HTERT RPE-1 (cell line): ENCODE data around the gene OBI1.

Experiments
- in situ Hi-C: fragments of 300-500 bp; cut with MboI; formaldehyde crosslinking; loops from 4 replicates; pipeline ENCODE4 v1.14.3; 2020; ENCODE audit warnings: low sequenced_read_pairs

OBI1 gene

DNA sequence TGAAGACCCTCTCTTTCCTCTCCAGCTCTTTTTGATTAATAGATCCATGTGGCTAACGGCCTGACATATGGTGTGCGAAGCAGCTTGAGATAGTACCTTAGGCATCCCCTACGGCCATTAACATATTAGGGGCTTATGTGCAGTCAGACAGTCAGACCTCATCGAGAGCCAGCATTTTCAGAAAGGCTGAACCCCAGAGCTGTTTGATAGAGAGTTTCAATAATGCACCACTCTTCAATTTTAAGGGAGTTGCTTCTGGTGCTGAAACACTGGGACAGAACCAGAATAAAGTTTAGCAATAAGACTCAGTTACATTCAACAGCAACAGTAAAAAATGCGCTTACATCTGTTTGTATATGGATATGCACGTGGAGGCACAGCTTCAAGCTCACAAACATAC is 66.4 kb downstream of the OBI1 start:
- in situ Hi-C loops = no loop called here

DNA sequence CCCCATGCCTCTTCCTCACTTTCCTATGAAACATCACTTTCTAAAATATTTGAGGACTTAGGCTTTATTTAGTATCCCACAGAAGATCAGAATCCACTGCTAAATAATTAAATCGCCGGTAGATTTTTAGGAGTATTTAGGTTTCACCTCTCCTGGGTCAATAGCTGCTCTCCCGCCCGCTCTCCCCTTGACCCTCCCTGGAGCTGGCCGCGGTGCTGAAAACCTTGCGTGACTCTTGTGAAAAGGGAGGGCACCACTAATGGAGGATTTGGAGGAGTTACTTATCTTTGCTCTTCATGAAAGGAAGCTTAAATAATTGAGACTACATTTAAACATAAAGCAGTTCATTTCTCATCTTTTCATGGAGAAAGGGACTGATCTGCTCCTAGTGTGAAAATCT is 69.7 kb downstream of the OBI1 start:
- in situ Hi-C loops = no loop called here

DNA sequence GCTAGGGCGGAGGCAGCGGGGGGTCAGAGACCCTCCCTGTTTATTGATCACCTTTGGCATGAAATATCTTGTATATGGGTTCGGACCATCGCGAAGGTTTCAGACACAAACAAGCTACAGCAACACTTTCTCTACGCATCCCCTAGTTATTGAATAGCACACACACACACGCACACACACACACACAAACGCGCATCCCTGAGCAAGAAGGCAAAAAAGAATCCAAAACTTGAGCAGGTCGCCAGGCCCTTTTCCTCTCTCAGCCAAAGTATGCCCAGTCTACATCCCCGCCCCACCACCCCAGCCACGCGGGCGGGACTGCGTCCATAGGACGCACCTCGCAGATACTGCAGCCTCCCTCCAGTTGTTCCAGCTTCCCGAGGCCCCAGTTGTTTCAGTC is 71.6 kb downstream of the OBI1 start:
- in situ Hi-C loops = no loop called here

DNA sequence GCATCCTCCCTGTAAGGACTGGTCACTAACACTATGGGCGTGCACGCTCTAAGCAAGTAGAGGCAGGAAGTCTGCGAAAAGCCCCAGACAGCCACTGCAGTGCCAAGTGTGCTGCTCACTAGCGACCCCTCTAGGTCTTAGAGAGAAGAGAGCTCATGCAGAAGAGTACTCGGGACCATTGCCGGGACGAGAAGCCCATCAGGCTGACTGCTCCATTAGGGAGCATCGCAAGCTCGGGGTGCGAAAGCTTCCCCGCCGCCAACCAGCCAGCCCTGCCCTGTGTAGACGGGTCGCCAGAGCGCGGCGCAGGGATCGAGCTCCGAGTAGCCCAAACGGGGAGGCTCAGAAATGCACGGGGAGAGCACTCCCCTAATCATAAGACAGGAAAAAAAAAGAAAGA is 72.2 kb downstream of the OBI1 start:
- in situ Hi-C loops = no loop called here

DNA sequence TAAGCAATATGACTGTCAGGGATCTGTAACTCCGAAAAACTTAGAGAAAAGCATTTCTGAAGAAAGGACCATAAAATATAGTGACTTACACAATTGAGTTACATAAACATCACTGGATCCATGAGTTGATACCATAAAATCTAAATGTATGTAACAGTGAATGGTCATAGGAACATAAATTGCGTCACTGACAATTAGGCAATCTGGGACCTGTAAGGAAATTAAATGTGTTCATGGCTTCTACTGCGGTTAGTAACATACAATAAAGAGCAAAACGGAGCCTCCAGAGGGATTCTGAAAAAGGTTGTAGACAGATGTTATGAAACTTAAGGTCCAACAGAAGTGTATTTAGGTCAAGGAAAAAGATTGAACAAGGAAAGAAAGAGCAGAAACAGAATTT is 82.7 kb downstream of the OBI1 start:
- in situ Hi-C loops = no loop called here

DNA sequence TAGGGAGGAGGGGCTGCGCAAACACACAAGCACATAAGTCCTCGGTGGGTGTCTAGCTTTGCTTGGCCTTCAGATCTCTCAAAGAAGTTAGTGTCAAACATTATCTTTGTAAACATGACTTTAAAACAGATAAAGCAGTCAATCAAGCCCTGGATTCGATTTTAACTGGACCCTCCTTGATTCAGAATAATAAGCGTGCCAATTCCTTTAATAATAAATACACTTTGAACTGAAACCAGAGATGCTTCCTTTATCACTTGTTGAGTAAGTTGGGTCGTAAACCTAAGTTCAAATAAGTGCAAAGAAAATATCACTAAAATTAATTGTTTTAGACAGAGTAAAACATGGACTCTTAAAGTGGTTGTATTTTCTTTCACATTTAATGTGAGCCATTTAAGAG is 86.5 kb downstream of the OBI1 start:
- in situ Hi-C loops = no loop called here

DNA sequence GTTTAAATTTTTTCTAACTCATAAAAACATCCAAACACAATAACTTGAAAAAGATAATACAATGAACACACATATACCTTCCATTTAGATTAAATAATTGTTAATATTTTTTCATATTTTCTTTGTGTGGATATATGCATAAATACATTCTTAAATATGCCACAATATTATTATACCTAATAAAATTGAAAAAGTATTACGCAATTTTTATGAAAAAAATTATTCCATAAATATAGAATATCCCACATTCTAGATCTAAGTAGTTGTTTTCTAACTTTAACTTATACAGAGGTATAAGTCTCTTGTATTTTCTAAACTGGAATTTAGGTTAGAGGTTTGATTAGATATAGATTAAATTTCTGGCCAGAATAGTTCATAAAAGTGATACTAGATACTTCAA is 89.9 kb downstream of the OBI1 start:
- in situ Hi-C loops = no loop called here

DNA sequence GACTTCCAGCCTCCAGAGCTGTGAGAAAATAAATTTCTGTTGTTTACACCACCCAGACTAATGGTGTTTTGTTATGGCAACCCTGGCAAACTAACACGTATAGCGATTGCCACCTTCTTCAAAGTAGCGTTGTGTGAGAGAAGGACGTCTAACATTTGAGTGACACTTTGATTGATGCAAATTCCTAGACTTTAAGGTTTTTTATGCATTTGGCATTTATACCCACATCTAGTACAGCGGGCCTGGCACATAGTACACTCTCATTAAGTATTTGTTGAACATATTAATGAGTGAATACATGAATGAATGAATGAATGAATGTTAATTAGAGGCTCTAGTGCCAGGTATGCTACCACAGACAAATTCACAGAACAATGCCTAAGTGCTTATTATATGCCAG is 92.3 kb downstream of the OBI1 start:
- in situ Hi-C loops = no loop called here
